ENCODE measurements around the gene RABGAP1L. TPM values are rescaled to one million over a fixed set of nuclear protein-coding genes. Genes with fewer than 3 reads are reported as not detected.

The RABGAP1L gene
- total and polyA plus RNA-seq, 10 of the 15 experiments (the other 5 are each of a cell fraction or from before 2014, with no cell fraction given) = 5.8 to 194 (median 113) TPM

- POLR2A ChIA-PET = interaction anchor here (0.6 kb wide), 1 partner anchor 144 kb away, joined by 3 read pairs; no protein-coding TSS in a partner anchor
Measured at GRCh38 chr1:174818951-174819350, 659.6 kb downstream of the RABGAP1L start.

More at GRCh38 chr1:174818951-174819350, 659.6 kb downstream of the RABGAP1L start:
- H4K20me1 ChIP-seq (ENCODE audit: control insufficient read depth, insufficient read depth) = no peaks in the 10 kb centered on the region
- RAD21 ChIA-PET (ENCODE audit: unreplicated experiment) = interaction anchor here (1.1 to 1.4 kb wide), 3 partner anchors 9 to 57 kb away, joined by 3 to 5 read pairs (median 3); no protein-coding TSS in a partner anchor
- 0 out of 4 replicates have a peak, but pooled peaks cover 0 to 4% of the 10 kb centered on the region in 2 experiments for H3K36me3 ChIP-seq (ENCODE audit: control insufficient read depth in 2 of 2, insufficient read depth in 2 of 2, low read length in 1 of 2)
- H3K79me2 ChIP-seq (ENCODE audit: control insufficient read depth, insufficient read depth, low read length) = no peaks in the 10 kb centered on the region; the same call in 1 of the 2 replicates
- in situ Hi-C loops (cut with MboI) (no loop called here), intact Hi-C loops (cut with micrococcal nuclease; ENCODE audit: unreplicated experiment) (no loop called here)
- no peak for FAIRE-seq
- no peak for DNase-seq (ENCODE audit: low read depth, low spot score)
- H3K4me3 ChIP-seq = no peak overlapping the region
- SMC1A ChIA-PET (ENCODE audit: uncharacterized antibody, unreplicated experiment) = interaction anchor here (1.0 to 1.1 kb wide), 3 partner anchors 11 to 180 kb away, joined by 3 to 7 read pairs (median 3); no protein-coding TSS in a partner anchor
- no peak for ATAC-seq
- CTCF ChIA-PET = interaction anchor here (3.4 kb wide), 1 partner anchor 9 kb away, joined by 8 read pairs; no protein-coding TSS in a partner anchor
- no peak overlapping the region; the same call in 1 of the 2 replicates for H3K4me2 ChIP-seq (ENCODE audit: control insufficient read depth, insufficient read depth)
- TF ChIP-seq MYB (IDR thresholded peaks at IDR 0.05; ENCODE audit: borderline replicate concordance, low read depth, low read length) = no peak
- TF ChIP-seq MXI1 (IDR thresholded peaks at IDR 0.05; ENCODE audit: low read depth, low read length) = no peak
- TF ChIP-seq E4F1 (IDR thresholded peaks at IDR 0.05; ENCODE audit: borderline replicate concordance, partially characterized antibody) = no peak
- TF ChIP-seq ZSCAN29 (IDR thresholded peaks at IDR 0.05) = no peak
- no peak for TF ChIP-seq PAX8 (IDR thresholded peaks at IDR 0.05)
- no peak for TF ChIP-seq NR2F1 (conservative IDR thresholded peaks at IDR 0.05)
- no peak for TF ChIP-seq USF2 (IDR thresholded peaks at IDR 0.05; ENCODE audit: borderline replicate concordance, low read depth, low read length)
- no peak for TF ChIP-seq TAF1 (IDR thresholded peaks at IDR 0.05; ENCODE audit: borderline replicate concordance, low read depth, low read length)
- TF ChIP-seq ZNF207 (IDR thresholded peaks at IDR 0.05; ENCODE audit: borderline replicate concordance) = no peak
- no peak for TF ChIP-seq SMC3 (IDR thresholded peaks at IDR 0.05; ENCODE audit: borderline replicate concordance, low read length)
- no peak for TF ChIP-seq EED (IDR thresholded peaks at IDR 0.05; ENCODE audit: low read depth)
- TF ChIP-seq ZNF687 (IDR thresholded peaks at IDR 0.05) = no peak
- no peak for TF ChIP-seq ATF3 (IDR thresholded peaks at IDR 0.05; ENCODE audit: borderline replicate concordance, extremely low read depth, low read depth, low read length)
- TF ChIP-seq RUNX3 (IDR thresholded peaks at IDR 0.05; ENCODE audit: low read length) = no peak
- H3K9ac ChIP-seq (ENCODE audit: control insufficient read depth, insufficient read depth, low read length) = no peak overlapping the region
- H3K27me3 ChIP-seq (replicated peaks in 1 of 2; ENCODE audit: control insufficient read depth in 2 of 2, insufficient read depth in 2 of 2, low read length in 1 of 2) = no peaks in the 10 kb centered on the region
- H3K4me1 ChIP-seq (ENCODE audit: control insufficient read depth, insufficient read depth, low read length) = peaks cover 42% of the 10 kb centered on the region
- WGBS (ENCODE audit: insufficient coverage, insufficient replicate concordance, low lambda C conversion rate, missing lambda C conversion rate) = 100% methylated on average over 1 of the region's 1 CpG
- BruUV-seq (replicated peaks) = no TSS peak
- H3K27ac ChIP-seq (ENCODE audit: control insufficient read depth, insufficient read depth) = no peak overlapping the region
- no peaks in the 10 kb centered on the region; the same call in 2 of the 3 replicates for H3K9me3 ChIP-seq (replicated peaks; ENCODE audit: control insufficient read depth, insufficient read depth, low read length)
- no peak overlapping the region for H2AFZ ChIP-seq (ENCODE audit: control insufficient read depth, low read depth, low read length)

All from GM12878 (cell line).